Loucy (cell line): ENCODE data around the gene BANP.

ENCODE experiments used
- EZH2phosphoT487 ChIP-seq: fragments of 200-600 bp; IDR thresholded peaks from 2 replicates; pipeline ENCODE4 v1.6.1; 2018; ENCODE audit warnings: antibody characterized with exemption, mild to moderate bottlenecking, moderate library complexity, borderline replicate concordance
- TF ChIP-seq, protein P1 (sequence below): fragments of 200-600 bp; sonication (generic); conservative IDR thresholded peaks from 2 replicates; pipeline ENCODE4 v1.5.1; 2014; ENCODE audit warnings: mild to moderate bottlenecking, antibody characterized with exemption, low read length

- TF ChIP-seq, protein P1, sequence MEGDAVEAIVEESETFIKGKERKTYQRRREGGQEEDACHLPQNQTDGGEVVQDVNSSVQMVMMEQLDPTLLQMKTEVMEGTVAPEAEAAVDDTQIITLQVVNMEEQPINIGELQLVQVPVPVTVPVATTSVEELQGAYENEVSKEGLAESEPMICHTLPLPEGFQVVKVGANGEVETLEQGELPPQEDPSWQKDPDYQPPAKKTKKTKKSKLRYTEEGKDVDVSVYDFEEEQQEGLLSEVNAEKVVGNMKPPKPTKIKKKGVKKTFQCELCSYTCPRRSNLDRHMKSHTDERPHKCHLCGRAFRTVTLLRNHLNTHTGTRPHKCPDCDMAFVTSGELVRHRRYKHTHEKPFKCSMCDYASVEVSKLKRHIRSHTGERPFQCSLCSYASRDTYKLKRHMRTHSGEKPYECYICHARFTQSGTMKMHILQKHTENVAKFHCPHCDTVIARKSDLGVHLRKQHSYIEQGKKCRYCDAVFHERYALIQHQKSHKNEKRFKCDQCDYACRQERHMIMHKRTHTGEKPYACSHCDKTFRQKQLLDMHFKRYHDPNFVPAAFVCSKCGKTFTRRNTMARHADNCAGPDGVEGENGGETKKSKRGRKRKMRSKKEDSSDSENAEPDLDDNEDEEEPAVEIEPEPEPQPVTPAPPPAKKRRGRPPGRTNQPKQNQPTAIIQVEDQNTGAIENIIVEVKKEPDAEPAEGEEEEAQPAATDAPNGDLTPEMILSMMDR: no peak
- TF ChIP-seq EZH2phosphoT487: no peak
Observed at GRCh38 chr16:88014954-88015805, 63.9 kb downstream of the BANP start.
